K562 (cell line): ENCODE data around the gene NXPH4. TPM values are rescaled to one million over a fixed set of nuclear protein-coding genes. Genes with fewer than 3 reads are reported as not detected.

Experiments used
- ARID4B ChIP-seq: sonication (generic); formaldehyde crosslinking; IDR thresholded peaks from 2 replicates; pipeline ENCODE4 v1.8.0; 2022; ENCODE audit warnings: mild to moderate bottlenecking, missing genetic modification reagents
- BCLAF1 ChIP-seq, 2 experiments: fragments of 450-650 bp in 1 of 2; IDR thresholded peaks; 2 replicates each; pipeline ENCODE4 v1.6.1; 2011 to 2017; ENCODE audit warnings: low read depth in 2 of 2, antibody characterized with exemption in 1 of 2, borderline replicate concordance in 1 of 2, low read length in 1 of 2, mild to moderate bottlenecking in 1 of 2, mixed read lengths in 1 of 2; ENCODE audit not compliant: control insufficient read depth in 1 of 2
- CC2D1A ChIP-seq: fragments of 450-650 bp; IDR thresholded peaks from 2 replicates; pipeline ENCODE4 v1.6.1; 2017; ENCODE audit warnings: mild to moderate bottlenecking
- FOXA3 ChIP-seq, 2 experiments: fragments of 450-650 bp in 1 of 2; sonication (generic) in 1 of 2; formaldehyde crosslinking; IDR thresholded peaks in 1 of 2; conservative IDR thresholded peaks in 1 of 2; 2 replicates each; pipeline versions ENCODE4 v1.4.0 to v1.8.0; 2020 to 2022; ENCODE audit warnings: mild to moderate bottlenecking in 2 of 2, missing genetic modification reagents in 1 of 2
- HIVEP1 ChIP-seq: fragments of 250-450 bp; sonication (Bioruptor Pico); IDR thresholded peaks from 2 replicates; pipeline ENCODE4 v1.4.0; 2020; ENCODE audit warnings: mild to moderate bottlenecking
- MLLT1 ChIP-seq, 2 experiments: fragments of 450-650 bp; IDR thresholded peaks; 2 replicates each; pipeline ENCODE4 v1.6.1; 2016
- POLR3G ChIP-seq: IDR thresholded peaks from 2 replicates; pipeline ENCODE4 v1.6.1; 2011; ENCODE audit not compliant: insufficient read length, insufficient replicate concordance; ENCODE audit errors: extremely low read depth
- PRDM10 ChIP-seq: fragments of 450-650 bp; IDR thresholded peaks from 2 replicates; pipeline ENCODE4 v1.6.1; 2018; ENCODE audit not compliant: partially characterized antibody
- STAG1 ChIP-seq: sonication (generic); formaldehyde crosslinking; IDR thresholded peaks from 2 replicates; pipeline ENCODE4 v1.5.0; 2020; ENCODE audit warnings: missing genetic modification reagents, borderline replicate concordance
- ZBTB9 ChIP-seq: fragments of 450-650 bp; formaldehyde crosslinking; IDR thresholded peaks from 2 replicates; pipeline ENCODE4 v1.4.0; 2020; ENCODE audit warnings: mild to moderate bottlenecking, moderate library complexity
- ZC3H8 ChIP-seq: fragments of 450-650 bp; IDR thresholded peaks from 2 replicates; pipeline ENCODE4 v1.6.1; 2017
- ZEB2 ChIP-seq: fragments of 450-650 bp; IDR thresholded peaks from 2 replicates; pipeline ENCODE4 v1.6.1; 2016
- polyA plus RNA-seq, 8 experiments: library from polyadenylated mRNA; depleted of rRNA in 4 of 8; stranded (reverse) in 5 of 8; unstranded in 3 of 8; fragments of >200 nt; fragmentation: Nextera tagmentation in 2 of 8; fragmentation: Illumina TruSeq in 1 of 8; extraction: Ambion mirVana in 2 of 8; extraction: Trizol in 1 of 8; gene quantifications; 2 replicates each; pipeline versions ENCODE4 v1.2.1 to v1.2.3, GENCODE V29; 2011 to 2014; ENCODE audit warnings: inconsistent platforms in 1 of 8, missing spikeins in 1 of 8
- total RNA-seq, 7 experiments: library from RNA; depleted of rRNA in 6 of 7; stranded (reverse); fragments of >200 nt in 6 of 7; fragmentation: Illumina TruSeq in 2 of 7; extraction: Trizol in 2 of 7; gene quantifications; 2 replicates each; pipeline versions ENCODE4 v1.2.1 to v1.2.3, GENCODE V29; 2011 to 2021; ENCODE audit warnings: low replicate concordance in 1 of 7

NXPH4 gene
- total and polyA plus RNA-seq, 9 of the 15 experiments (the other 6 are each of a cell fraction or from before 2014, with no cell fraction given): 0.49 to 2.7 (median 1.1) TPM; not detected in 4

- TF ChIP-seq ARID4B (CRISPR knock-in tag) (peak; percentile 69; the same call in 1 of the 2 replicates), POLR3G (no peak), PRDM10 (no peak), STAG1 (CRISPR knock-in tag) (peak; percentile 89), HIVEP1 (no peak), FOXA3 (CRISPR knock-in tag; conservative IDR thresholded peaks at IDR 0.05 in 1 of 2, IDR thresholded peaks at IDR 0.05 in 1 of 2) (peak in 1 of 2 experiments; percentile 71; a peak in 2 of 4 replicates), BCLAF1 (IDR thresholded peaks at IDR 0.05; ENCODE audit: borderline replicate concordance in 1 of 2, control insufficient read depth in 1 of 2, low read depth in 2 of 2, low read length in 1 of 2) (no peak), ZC3H8 (no peak), CC2D1A (peak; percentile 17; the same call in 1 of the 2 replicates), MLLT1 (IDR thresholded peaks at IDR 0.05) (peak in 1 of 2 experiments; percentile 96; a peak in 2 of 4 replicates), ZEB2 (no peak), ZBTB9 (no peak)
These were observed 22.4 kb downstream of the NXPH4 start (continued) for GRCh38 chr12:57238854-57239554.
